A673 (cell line): ENCODE results near the gene TMEM38A. TPM values are rescaled to one million over a fixed set of nuclear protein-coding genes. Genes with fewer than 3 reads are reported as not detected.

Experiments used
- BruUV-seq: library from RNA; stranded (reverse); fragments of 400-500 nt; replicated peaks from 2 replicates; lab custom pipeline; 2021; lab: Mats Ljungman, UMichigan
- CTCF ChIA-PET: fragments of 300-600 bp; sonication (Branson Sonifier 250); formaldehyde crosslinking; loops from one replicate; lab custom pipeline; 2022; ENCODE audit warnings: antibody characterized with exemption; lab: Charles Lee
- POLR2A ChIA-PET: fragments of 300-600 bp; sonication (Branson Sonifier 250); formaldehyde crosslinking; loops from one replicate; lab custom pipeline; 2022; ENCODE audit warnings: antibody characterized with exemption; ENCODE audit not compliant: low non-redundant PET; lab: Charles Lee
- DNase-seq: peaks from one replicate; pipeline ENCODE4 v3.0.0-alpha.2; 2015; ENCODE audit warnings: low spot score
- H3K27ac ChIP-seq: fragments of 200-600 bp; sonication (generic); 2 replicates; pipeline ENCODE4 v1.5.1; 2016; ENCODE audit warnings: mixed run types, low read depth, mild to moderate bottlenecking, mixed read lengths, antibody characterized with exemption, low read length; ENCODE audit not compliant: poor library complexity, severe bottlenecking
- H3K27me3 ChIP-seq: fragments of 200-600 bp; sonication (generic); replicated peaks from 2 replicates; pipeline ENCODE4 v1.6.1; 2017; ENCODE audit warnings: mixed run types, low read depth, mild to moderate bottlenecking, mixed read lengths, antibody characterized with exemption, low read length; ENCODE audit not compliant: insufficient read depth, poor library complexity
- H3K36me3 ChIP-seq: fragments of 200-600 bp; sonication (generic); 2 replicates; pipeline ENCODE4 v1.6.1; 2016; ENCODE audit warnings: mixed run types, mild to moderate bottlenecking, mixed read lengths, antibody characterized with exemption, low read length; ENCODE audit not compliant: insufficient read depth, poor library complexity, severe bottlenecking
- H3K4me1 ChIP-seq: fragments of 200-600 bp; sonication (generic); 2 replicates; pipeline ENCODE4 v1.6.1; 2017; ENCODE audit warnings: mixed run types, mild to moderate bottlenecking, mixed read lengths, antibody characterized with exemption, low read length; ENCODE audit not compliant: insufficient read depth, poor library complexity, severe bottlenecking
- H3K4me3 ChIP-seq: fragments of 200-600 bp; sonication (generic); 2 replicates; pipeline ENCODE4 v1.5.1; 2016; ENCODE audit warnings: low read depth, mixed run types, mild to moderate bottlenecking, mixed read lengths, low read length; ENCODE audit not compliant: poor library complexity, severe bottlenecking
- H3K9me3 ChIP-seq: fragments of 200-600 bp; sonication (generic); 2 replicates; pipeline ENCODE4 v1.6.1; 2016; ENCODE audit warnings: mixed run types, low read depth, mild to moderate bottlenecking, mixed read lengths, antibody characterized with exemption, low read length; ENCODE audit not compliant: poor library complexity, severe bottlenecking
- CTCF ChIP-seq: fragments of 300-800, 200-600 bp; sonication (generic); conservative IDR thresholded peaks from 2 replicates; pipeline ENCODE4 v1.5.1; 2017; ENCODE audit warnings: low read depth, mild to moderate bottlenecking, antibody characterized with exemption, low read length, moderate library complexity, mixed read lengths
- EZH2 ChIP-seq: fragments of 200-600 bp; sonication (generic); IDR thresholded peaks from 2 replicates; pipeline ENCODE4 v1.6.1; 2017; ENCODE audit warnings: borderline replicate concordance, low read depth, mild to moderate bottlenecking, mixed read lengths, antibody characterized with exemption, low read length; ENCODE audit not compliant: poor library complexity, severe bottlenecking
- intact Hi-C: fragments of 100-400 bp; cut with micrococcal nuclease; formaldehyde crosslinking; loops from one replicate; pipeline ENCODE4 v1.10.0; 2022; ENCODE audit not compliant: unreplicated experiment
- total RNA-seq: library from RNA; stranded (reverse); gene quantifications from 2 replicates; pipeline ENCODE4 v1.2.3, GENCODE V29; 2021

Gene TMEM38A
- total RNA-seq, 1 experiment from 2014 or later = 8.3 TPM

GRCh38 chr19:16614941-16615340, 46.0 kb upstream of the TMEM38A start:
- Histone ChIP-seq H3K9me3 (no peaks in the 10 kb centered on the region), H3K27me3 (no peaks in the 10 kb centered on the region), H3K4me1 (peaks cover 24% of the 10 kb centered on the region), H3K4me3 (no peak overlapping the region), H3K36me3 (no peaks in the 10 kb centered on the region), H3K27ac (no peak overlapping the region)
- ChIA-PET POLR2A (no interaction called here), CTCF (no interaction called here)
- intact Hi-C loops = no loop called here
- no peak for TF ChIP-seq EZH2
- TF ChIP-seq CTCF = no peak
- BruUV-seq = no TSS peak
- DNase-seq = no peak

DNA sequence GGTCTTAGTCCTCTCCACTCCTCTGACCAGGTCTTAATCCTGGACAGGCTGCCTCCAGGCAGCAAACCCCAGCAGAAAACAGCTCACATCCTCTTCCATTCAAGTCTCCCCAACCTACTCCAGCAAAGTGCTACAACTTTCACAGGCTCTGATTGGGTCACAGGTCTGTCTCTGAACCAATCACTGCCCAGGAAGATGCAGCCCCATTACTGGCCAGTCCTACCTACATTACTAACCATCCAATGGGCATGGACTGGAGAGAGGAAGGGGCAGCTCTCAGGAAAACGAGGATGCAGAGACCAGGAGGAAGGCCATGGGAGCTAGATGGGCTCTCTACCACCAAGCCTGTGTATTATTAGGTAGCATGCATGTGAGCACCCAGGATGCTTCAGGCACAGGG, 45.1 kb upstream of the TMEM38A start:
- intact Hi-C loops = no loop called here
- no peak for DNase-seq
- H3K4me1 ChIP-seq = peaks cover 24% of the 10 kb centered on the region
- CTCF ChIA-PET = no interaction called here
- no peaks in the 10 kb centered on the region for H3K36me3 ChIP-seq
- TF ChIP-seq EZH2 (no peak), CTCF (no peak)
- no peak overlapping the region for H3K4me3 ChIP-seq
- H3K27ac ChIP-seq = no peak overlapping the region
- no peaks in the 10 kb centered on the region for H3K9me3 ChIP-seq
- POLR2A ChIA-PET = no interaction called here
- no TSS peak for BruUV-seq
- no peaks in the 10 kb centered on the region for H3K27me3 ChIP-seq

GRCh38 chr19:16618248-16618647, 42.7 kb upstream of the TMEM38A start:
- no peaks in the 10 kb centered on the region for H3K27me3 ChIP-seq
- no TSS peak for BruUV-seq
- no peak overlapping the region for H3K27ac ChIP-seq
- intact Hi-C loops = no loop called here
- ChIA-PET CTCF (no interaction called here), POLR2A (no interaction called here)
- H3K4me1 ChIP-seq = peaks cover 9% of the 10 kb centered on the region
- H3K9me3 ChIP-seq = no peaks in the 10 kb centered on the region
- H3K36me3 ChIP-seq = no peaks in the 10 kb centered on the region
- TF ChIP-seq CTCF = no peak
- no peak for TF ChIP-seq EZH2
- DNase-seq = no peak
- no peak overlapping the region for H3K4me3 ChIP-seq
